Psoas muscle (tissue), 8 donors: ENCODE measurements around the gene RRN3. TPM values are rescaled to one million over a fixed set of nuclear protein-coding genes. Genes with fewer than 3 reads are reported as not detected.
"Not testable (repeated sequence)": the region's sequence is repeated elsewhere in the genome, so short reads cannot be mapped to it uniquely, and the experiment has no call there.

Source experiments
- ATAC-seq, 4 donors: fragments of 200-7000 bp; cut with Tn5 transposase; one replicate each; pipeline ENCODE4 v1.9.1; 2020; ENCODE audit warnings: moderate library complexity in 3 of 4, mild to moderate bottlenecking in 2 of 4
- DNase-seq, 2 donors: peaks; one replicate each; pipeline ENCODE4 v3.0.0-alpha.2; 2020
- H3K27ac ChIP-seq: fragments of 200-600 bp; one replicate; pipeline ENCODE4 v1.8.0; 2022
- H3K27me3 ChIP-seq, 3 donors: fragments of 200-600 bp in 1 of 3; one replicate each; pipeline versions ENCODE4 v1.6.1 to v1.8.0; 2013 to 2022; ENCODE audit warnings: low read length in 2 of 3, mild to moderate bottlenecking in 2 of 3, moderate library complexity in 1 of 3; ENCODE audit not compliant: insufficient read depth in 3 of 3
- H3K36me3 ChIP-seq, 2 donors: fragments of 200-600 bp in 1 of 2; one replicate each; pipeline versions ENCODE4 v1.6.1 to v1.8.0; 2013 to 2022; ENCODE audit warnings: low read depth in 1 of 2, mild to moderate bottlenecking in 1 of 2, moderate library complexity in 1 of 2; ENCODE audit not compliant: insufficient read depth in 1 of 2
- H3K4me1 ChIP-seq: fragments of 200-600 bp; one replicate; pipeline ENCODE4 v1.8.0; 2022
- H3K4me3 ChIP-seq: fragments of 200-600 bp; one replicate; pipeline ENCODE4 v1.8.0; 2022; ENCODE audit warnings: mild to moderate bottlenecking
- H3K9me3 ChIP-seq: fragments of 200-600 bp; one replicate; pipeline ENCODE4 v1.8.0; 2022
- whole genome bisulfite sequencing, 3 donors: extraction: QIAGEN DNeasy Blood & Tissue Kit; methylation state at CpG; one replicate each; pipeline versions ENCODE4 v1.1.6 to v1.1.7; 2013; 5-methylcytosine and 5-hydroxymethylcytosine counted together
- intact Hi-C, 2 donors: fragments of 100-400 bp; cut with DNase I; formaldehyde crosslinking; loops; one replicate each; pipeline versions ENCODE4 v1.11.0 to v1.14.2; 2022
- polyA plus RNA-seq, 3 donors: library from polyadenylated mRNA; stranded (reverse); fragments of 200-250 nt; gene quantifications; one replicate each; pipeline ENCODE4 v1.2.3, GENCODE V29; 2013
- total RNA-seq, 4 donors: library from RNA; stranded (reverse); fragmentation: NEBNext Ultra II Directional in 2 of 4; extraction: Animal tissue kit (Norgen Biotek cat#: 25700) in 2 of 4; gene quantifications; one replicate each; pipeline versions ENCODE4 v1.2.1 to v1.2.4, GENCODE V29; 2021 to 2023
- TF ChIP-seq, protein P1 (sequence below): fragments of 200-600 bp; IDR thresholded peaks from one replicate; pipeline ENCODE4 v1.8.0; 2022; ENCODE audit warnings: antibody characterized with exemption
- donor health status: healthy with polysubstance abuse.
- donor health status: DM: no; HTN: no; CAD: no; lungs with moderate emphysema.
- donor health status: Bipolar disorder and iron deficiency.
- donor health status: healthy.
- donor health status: DM: yes; HTN: yes; CAD: no.
- donor health status: DM: no; HTN: no; CAD: no.
- donor health status: DM: no; HTN: no; CAD: no.
- donor health status: DM: yes; HTN: yes; CAD: no.

Gene RRN3
- total and polyA plus RNA-seq, 7 donors: 19.9 to 54.9 (median 49.5) TPM

DNA sequence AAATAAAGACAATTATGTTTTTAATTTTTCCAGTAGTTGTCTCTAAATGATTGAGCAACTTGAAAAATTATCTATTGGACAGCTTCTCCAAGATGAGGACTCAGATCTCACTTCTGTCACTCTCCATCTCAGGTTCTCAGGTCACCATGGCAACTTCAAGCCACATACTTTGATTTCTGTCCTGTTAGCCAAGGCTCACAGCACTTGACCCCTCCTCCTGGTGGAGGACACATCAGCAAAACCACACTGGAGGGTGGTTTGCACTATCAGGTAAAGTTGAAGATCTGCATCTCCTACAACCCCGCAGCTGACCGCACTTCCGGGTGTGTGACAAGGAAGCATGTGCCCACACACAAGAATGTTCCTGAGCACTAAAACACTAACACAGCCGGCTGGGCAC lies 28.1 kb downstream of the RRN3 start:
- H3K9me3 ChIP-seq, H3K4me3 ChIP-seq, DNase-seq, H3K4me1 ChIP-seq, H3K27ac ChIP-seq, intact Hi-C loops, ATAC-seq, H3K27me3 ChIP-seq: not testable (repeated sequence)
- H3K36me3 ChIP-seq: peaks cover 0 to 95% of the 10 kb centered on the region in 2 donors
- 86 to 100% (median 97%) methylated on average over 3 to 4 of the region's 4 CpGs for WGBS, 3 donors

DNA sequence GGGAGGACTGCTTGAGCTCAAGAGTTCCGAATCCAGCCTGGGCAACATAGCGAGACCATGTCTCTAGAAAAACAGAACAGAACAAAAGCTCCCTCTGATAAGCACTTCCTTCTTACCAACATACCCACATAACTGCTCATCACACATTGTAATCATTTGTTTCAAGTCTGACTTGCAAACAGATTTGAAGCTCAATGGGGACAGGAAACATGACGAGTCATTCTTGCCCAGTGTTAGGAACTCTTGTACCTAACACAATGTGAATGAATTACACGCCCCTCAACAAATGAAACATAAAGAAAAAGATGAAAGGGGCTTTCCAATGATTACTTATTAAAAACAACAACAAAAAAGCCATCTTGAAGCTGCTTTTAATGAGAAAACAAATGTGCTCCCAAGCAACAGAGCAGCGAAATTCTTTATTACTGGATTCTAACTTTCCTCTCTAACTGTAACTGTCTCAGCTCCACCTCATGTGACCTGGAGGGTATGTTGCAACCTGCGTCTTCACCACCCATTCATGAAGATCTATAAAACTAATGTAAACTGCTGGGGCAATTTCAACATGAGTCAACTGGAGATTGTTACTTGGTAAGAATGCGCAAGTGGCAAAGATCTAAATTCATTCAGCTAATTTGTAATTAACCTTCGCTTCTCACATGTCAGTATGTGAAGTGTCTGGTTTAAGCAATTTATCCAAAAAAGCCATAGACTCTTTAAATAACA lies 31.8 kb downstream of the RRN3 start:
- H3K27me3 ChIP-seq, H3K4me1 ChIP-seq, ATAC-seq, H3K9me3 ChIP-seq, intact Hi-C loops, DNase-seq, H3K4me3 ChIP-seq, H3K27ac ChIP-seq: not testable (repeated sequence)
- 87 to 93% (median 92%) methylated on average over 8 of the region's 8 CpGs for WGBS, 3 donors
- H3K36me3 ChIP-seq: peaks cover 0 to 94% of the 10 kb centered on the region in 2 donors

DNA sequence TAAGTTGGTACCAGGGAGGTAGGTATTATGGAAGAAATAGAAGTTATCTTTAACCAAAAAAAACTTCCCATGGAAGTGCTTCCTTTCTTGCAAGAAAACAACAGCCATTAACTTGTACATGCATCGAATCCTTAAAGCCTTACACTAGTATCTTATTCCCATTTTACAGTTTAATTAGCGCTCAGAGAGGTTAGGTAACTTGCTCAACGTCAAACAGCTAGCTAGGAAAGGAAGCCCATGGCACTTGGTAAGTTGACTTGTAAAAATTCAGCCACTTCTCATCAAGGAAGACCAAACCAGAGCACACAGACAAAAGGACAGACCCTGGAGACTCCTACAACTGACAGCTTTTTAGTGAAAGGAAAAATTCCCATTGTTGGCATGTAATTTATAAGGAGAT lies 34.7 kb downstream of the RRN3 start:
- 63 to 86% (median 63%) methylated on average over 3 of the region's 3 CpGs for WGBS, 3 donors
- no peaks in the 10 kb centered on the region for H3K27me3 ChIP-seq
- no peak overlapping the region for H3K4me3 ChIP-seq
- intact Hi-C loops: no loop called here
- H3K27ac ChIP-seq: no peak overlapping the region
- DNase-seq (no peak), ATAC-seq (no peak)
- H3K36me3 ChIP-seq: peaks cover 0 to 68% of the 10 kb centered on the region in 2 donors
- no peaks in the 10 kb centered on the region for H3K4me1 ChIP-seq
- no peaks in the 10 kb centered on the region for H3K9me3 ChIP-seq
- TF ChIP-seq, protein P1, sequence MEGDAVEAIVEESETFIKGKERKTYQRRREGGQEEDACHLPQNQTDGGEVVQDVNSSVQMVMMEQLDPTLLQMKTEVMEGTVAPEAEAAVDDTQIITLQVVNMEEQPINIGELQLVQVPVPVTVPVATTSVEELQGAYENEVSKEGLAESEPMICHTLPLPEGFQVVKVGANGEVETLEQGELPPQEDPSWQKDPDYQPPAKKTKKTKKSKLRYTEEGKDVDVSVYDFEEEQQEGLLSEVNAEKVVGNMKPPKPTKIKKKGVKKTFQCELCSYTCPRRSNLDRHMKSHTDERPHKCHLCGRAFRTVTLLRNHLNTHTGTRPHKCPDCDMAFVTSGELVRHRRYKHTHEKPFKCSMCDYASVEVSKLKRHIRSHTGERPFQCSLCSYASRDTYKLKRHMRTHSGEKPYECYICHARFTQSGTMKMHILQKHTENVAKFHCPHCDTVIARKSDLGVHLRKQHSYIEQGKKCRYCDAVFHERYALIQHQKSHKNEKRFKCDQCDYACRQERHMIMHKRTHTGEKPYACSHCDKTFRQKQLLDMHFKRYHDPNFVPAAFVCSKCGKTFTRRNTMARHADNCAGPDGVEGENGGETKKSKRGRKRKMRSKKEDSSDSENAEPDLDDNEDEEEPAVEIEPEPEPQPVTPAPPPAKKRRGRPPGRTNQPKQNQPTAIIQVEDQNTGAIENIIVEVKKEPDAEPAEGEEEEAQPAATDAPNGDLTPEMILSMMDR: no peak

DNA sequence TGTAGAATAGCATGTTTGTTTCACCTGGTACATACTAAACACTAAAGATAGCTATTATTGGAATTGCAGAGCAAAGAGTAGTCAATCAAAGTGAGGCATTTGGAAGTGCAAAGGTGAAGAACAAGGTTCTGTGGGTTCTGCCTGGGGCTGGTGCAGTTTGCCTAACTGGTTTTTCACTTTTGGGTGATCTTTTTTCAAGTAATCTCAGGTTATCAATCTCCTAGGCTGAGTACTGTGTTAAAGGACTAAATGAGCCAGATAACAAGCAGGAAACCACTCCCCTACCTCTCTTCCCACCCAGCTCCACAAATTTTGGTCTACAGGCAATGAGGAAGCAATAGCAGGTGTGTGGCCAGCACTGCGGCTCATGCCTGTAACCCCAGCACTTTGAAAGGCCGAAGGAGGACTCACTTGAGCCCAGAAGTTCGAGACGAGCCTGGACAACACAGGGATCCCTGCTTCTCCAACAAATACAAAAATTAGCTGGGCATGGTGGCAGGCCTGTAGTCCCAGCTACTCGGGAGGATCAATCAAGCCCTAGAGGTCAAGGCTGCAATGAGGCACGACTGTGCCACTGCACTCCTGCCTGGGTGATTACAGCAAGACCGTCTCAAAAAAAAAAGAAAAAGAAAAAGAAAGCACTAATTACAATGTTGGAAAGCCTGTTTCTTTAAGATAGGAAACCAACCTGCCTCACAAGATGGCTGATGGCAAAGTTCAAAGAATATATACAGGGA lies 36.2 kb downstream of the RRN3 start:
- peaks cover under 1% of the 10 kb centered on the region for H3K4me1 ChIP-seq
- peaks cover 0 to 53% of the 10 kb centered on the region in 2 donors for H3K36me3 ChIP-seq
- 75 to 78% (median 76%) methylated on average over 7 of the region's 7 CpGs for WGBS, 3 donors
- TF ChIP-seq, protein P1: no peak
- intact Hi-C loops: no loop called here
- H3K27ac ChIP-seq: no peak overlapping the region
- DNase-seq: no peak
- H3K27me3 ChIP-seq: no peaks in the 10 kb centered on the region
- H3K4me3 ChIP-seq: no peak overlapping the region
- ATAC-seq: no peak
- H3K9me3 ChIP-seq: no peaks in the 10 kb centered on the region

DNA sequence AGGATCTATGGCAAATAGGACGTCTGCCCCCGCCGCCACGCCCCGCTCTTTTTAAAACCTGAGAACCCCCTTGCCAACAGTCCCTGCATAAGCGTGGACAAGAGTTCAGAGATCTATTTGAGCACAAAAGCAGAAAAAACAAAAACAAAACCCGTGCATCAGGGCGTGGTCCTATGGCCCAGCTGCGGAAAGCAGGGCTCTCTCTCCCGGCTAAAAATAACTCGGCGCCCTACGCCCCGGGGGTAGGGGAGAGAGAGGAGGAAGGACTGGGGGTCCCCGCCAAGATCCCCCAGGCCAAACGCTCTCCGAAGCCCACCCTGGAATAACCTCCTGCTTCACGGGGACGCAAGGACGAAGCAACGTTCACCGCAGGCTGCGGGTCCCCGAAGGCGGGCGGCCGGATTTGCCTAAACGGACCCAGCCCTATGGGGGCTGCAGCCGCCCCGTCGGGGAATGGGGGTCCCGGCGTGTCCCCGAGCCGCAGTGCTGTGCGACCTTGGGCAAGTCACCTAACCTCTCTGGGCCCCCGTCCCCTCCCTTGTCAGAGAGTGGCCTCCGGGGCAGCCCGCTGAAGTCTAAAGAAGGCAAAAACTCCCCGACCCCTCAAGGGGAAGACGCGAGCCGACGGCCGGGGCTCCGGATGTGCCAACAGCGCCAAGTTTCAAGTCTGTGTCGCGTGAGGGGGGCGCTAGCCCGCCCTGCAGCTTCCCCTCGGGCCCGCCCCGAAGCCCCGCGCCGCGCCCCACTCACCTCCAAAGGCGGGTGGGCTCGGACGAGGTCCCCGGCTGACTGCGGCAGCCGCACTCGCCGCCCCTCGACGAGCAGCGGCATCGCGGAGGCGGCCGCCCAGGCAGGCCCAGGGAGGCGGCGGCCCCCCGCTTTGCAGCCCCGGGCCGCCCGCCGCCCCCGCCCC lies 38.7 kb downstream of the RRN3 start:
- H3K27me3 ChIP-seq: no peaks in the 10 kb centered on the region
- H3K36me3 ChIP-seq: peaks cover 0 to 29% of the 10 kb centered on the region in 2 donors
- peak overlapping the region; percentile 99 for H3K4me3 ChIP-seq
- ATAC-seq (peak; percentile 14 to 29 (median 23)), DNase-seq (peak; percentile 69 to 82)
- WGBS, 3 donors: 2 to 3% (median 2%) methylated on average over 52 to 81 of the region's 81 CpGs
- peak overlapping the region; percentile 87 for H3K27ac ChIP-seq
- H3K9me3 ChIP-seq: no peaks in the 10 kb centered on the region
- TF ChIP-seq, protein P1: no peak
- peaks cover 4% of the 10 kb centered on the region for H3K4me1 ChIP-seq
- intact Hi-C loops: no loop called here
